Measurements from ENCODE around the gene CHRNA4. TPM values are rescaled to one million over a fixed set of nuclear protein-coding genes. Genes with fewer than 3 reads are reported as not detected.

CHRNA4 gene
- total RNA-seq, 1 donor from 2014 or later: 1.8 TPM

DNA sequence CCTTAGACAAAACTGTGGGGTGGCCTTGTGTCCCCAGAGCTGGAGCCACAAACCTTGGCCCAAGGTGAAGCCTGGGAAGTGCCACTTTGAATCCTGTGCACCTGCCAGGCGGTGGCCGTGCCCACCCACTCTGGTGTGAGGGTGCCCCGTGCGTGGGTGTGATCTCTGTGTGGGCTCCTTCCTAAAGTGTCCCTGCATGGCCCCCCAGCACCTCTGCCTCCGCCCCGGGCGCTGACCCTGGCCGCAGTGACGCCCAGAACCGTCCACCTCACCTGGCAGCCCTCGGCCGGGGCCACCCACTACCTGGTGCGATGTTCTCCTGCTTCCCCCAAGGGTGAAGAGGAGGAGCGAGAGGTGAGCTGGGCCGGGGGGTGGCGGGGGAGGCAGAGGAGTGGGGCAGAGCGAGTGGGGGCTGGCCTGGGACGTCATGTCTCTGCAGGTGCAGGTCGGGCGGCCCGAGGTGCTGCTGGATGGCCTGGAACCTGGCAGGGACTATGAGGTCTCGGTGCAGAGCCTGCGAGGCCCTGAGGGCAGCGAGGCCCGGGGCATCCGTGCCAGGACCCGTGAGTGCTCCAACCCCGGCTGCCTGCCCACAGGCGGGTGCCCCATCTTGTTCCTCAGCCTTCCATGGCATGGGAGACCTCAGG, 49.8 kb downstream of the CHRNA4 start:
- Mint-ChIP-seq H3K27ac (no peak overlapping the region), H3K4me3 (no peak overlapping the region), H3K9me3 (no peaks in the 10 kb centered on the region), H3K4me1 (ENCODE audit: unreplicated experiment) (no peaks in the 10 kb centered on the region), H3K36me3 (no peaks in the 10 kb centered on the region), H3K27me3 (no peaks in the 10 kb centered on the region)
- DNase-seq (ENCODE audit: extremely low spot score, unreplicated experiment): no peak
- TF ChIP-seq, protein P1, sequence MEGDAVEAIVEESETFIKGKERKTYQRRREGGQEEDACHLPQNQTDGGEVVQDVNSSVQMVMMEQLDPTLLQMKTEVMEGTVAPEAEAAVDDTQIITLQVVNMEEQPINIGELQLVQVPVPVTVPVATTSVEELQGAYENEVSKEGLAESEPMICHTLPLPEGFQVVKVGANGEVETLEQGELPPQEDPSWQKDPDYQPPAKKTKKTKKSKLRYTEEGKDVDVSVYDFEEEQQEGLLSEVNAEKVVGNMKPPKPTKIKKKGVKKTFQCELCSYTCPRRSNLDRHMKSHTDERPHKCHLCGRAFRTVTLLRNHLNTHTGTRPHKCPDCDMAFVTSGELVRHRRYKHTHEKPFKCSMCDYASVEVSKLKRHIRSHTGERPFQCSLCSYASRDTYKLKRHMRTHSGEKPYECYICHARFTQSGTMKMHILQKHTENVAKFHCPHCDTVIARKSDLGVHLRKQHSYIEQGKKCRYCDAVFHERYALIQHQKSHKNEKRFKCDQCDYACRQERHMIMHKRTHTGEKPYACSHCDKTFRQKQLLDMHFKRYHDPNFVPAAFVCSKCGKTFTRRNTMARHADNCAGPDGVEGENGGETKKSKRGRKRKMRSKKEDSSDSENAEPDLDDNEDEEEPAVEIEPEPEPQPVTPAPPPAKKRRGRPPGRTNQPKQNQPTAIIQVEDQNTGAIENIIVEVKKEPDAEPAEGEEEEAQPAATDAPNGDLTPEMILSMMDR (conservative IDR thresholded peaks at IDR 0.05): no peak

DNA sequence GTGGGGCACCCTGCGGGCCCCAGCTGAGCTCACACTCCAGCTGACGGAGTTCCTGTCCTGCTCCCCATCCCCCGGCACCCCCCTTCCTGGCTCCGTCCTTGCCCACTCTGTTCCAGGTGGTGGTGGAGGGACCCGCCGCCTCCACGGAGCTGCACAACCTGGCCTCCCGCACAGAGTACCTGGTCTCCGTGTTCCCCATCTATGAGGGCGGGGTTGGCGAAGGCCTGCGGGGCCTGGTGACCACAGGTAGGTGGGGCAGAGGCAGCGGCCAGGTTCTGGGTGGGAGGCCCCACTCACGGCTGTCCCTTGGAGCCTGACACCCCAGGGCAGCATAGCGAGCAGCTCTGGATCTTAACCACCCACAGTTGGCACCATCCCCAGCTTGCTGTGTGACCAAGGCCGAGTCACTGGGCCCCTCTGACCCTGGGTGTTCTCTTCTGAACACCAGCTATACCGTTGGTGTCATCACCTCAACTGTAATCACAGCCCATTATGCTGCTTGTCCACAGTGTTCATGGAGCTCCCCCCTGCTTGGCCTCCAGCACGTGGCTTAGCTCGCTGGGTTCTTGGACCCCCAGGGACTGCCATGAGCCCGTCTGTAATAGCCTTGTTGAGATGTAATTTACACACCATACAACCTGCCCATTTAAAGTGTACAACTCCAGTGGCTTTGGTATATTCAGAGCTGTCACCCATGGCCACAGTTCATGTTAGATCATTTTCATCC, 50.7 kb downstream of the CHRNA4 start:
- Mint-ChIP-seq H3K9me3 (no peaks in the 10 kb centered on the region), H3K27ac (no peak overlapping the region), H3K4me3 (no peak overlapping the region), H3K27me3 (no peaks in the 10 kb centered on the region), H3K4me1 (ENCODE audit: unreplicated experiment) (no peaks in the 10 kb centered on the region), H3K36me3 (no peaks in the 10 kb centered on the region)
- TF ChIP-seq, protein P1 (conservative IDR thresholded peaks at IDR 0.05): no peak
- DNase-seq (ENCODE audit: extremely low spot score, unreplicated experiment): no peak

DNA sequence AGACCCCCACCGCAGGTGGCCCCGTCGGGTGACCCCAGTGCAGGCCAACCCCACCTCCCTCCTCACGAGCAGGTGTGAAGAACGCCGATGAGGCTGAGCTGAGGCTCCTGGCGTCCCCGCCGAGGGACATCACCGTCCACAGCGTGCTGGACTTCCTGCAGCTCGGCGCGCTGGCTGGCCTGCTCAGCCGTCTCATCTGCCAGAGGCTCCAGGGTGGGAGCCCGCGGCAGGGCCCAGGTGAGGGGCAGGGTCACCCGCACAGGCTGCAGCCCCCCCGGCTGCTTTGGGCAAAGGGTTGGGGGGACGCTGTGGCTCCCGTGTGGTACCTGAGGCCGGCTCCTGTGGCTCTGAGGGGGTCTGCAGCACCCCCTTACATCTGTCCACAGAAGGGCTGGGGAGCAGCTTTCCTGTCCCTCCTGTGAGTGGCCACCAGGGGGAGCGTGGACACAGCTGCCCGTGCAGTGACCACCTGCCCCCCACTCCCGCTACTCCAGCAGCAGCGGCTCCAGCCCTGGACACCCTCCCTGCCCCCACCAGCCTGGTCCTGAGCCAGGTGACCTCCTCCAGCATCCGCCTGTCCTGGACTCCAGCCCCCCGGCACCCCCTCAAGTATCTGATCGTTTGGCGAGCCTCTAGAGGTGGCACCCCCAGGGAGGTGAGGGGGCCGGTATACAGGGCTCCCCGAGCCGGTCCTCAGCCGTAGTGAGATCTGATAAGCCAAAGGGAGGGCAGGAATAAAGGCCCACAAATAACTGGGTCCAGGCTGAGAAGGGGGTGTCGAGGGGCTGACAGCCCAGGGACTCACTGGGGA, 51.7 kb downstream of the CHRNA4 start:
- Mint-ChIP-seq H3K27me3 (peaks cover 4% of the 10 kb centered on the region), H3K4me1 (ENCODE audit: unreplicated experiment) (peaks cover 3% of the 10 kb centered on the region), H3K27ac (peak overlapping the region; percentile 36), H3K9me3 (no peaks in the 10 kb centered on the region), H3K36me3 (no peaks in the 10 kb centered on the region), H3K4me3 (no peak overlapping the region)
- no peak for DNase-seq (ENCODE audit: extremely low spot score, unreplicated experiment)
- TF ChIP-seq, protein P1 (conservative IDR thresholded peaks at IDR 0.05): peak; percentile 97

DNA sequence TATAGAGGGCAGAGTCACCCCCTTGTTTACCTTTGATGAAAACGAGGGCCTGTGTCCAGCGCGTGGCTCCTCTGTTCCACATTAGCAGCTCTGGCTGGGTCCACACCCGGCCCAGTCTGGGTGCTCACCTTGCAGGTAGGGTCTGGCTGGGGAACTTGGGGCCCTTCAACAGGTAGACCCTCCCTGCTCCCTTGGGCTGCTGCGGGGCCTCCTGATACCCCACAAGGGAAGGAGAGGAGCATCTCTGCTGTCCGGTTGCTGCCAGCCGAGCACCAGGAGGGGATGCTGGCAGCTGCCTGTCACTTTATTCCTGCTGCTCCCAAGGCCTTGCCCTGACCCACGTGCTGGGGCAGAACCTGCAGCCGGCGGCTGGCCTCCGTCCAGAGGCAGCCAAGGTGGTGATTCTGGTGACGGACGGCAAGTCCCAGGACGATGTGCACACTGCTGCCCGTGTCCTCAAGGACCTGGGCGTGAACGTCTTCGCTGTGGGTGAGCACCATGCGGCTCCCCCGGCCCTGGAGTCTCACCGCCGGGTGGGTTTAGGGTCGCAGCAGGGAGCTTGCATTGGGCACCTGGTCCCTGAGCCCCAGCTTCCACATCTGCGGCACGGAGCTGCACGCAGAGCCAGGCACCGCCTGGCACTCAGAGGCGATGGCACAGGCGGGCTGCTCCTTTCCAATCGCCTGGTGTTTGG, 52.8 kb downstream of the CHRNA4 start:
- no peak for DNase-seq (ENCODE audit: extremely low spot score, unreplicated experiment)
- Mint-ChIP-seq H3K4me3 (no peak overlapping the region), H3K27me3 (peaks cover 4% of the 10 kb centered on the region), H3K9me3 (no peaks in the 10 kb centered on the region), H3K4me1 (ENCODE audit: unreplicated experiment) (peaks cover 3% of the 10 kb centered on the region), H3K27ac (no peak overlapping the region), H3K36me3 (no peaks in the 10 kb centered on the region)
- TF ChIP-seq, protein P1 (conservative IDR thresholded peaks at IDR 0.05): no peak

DNA sequence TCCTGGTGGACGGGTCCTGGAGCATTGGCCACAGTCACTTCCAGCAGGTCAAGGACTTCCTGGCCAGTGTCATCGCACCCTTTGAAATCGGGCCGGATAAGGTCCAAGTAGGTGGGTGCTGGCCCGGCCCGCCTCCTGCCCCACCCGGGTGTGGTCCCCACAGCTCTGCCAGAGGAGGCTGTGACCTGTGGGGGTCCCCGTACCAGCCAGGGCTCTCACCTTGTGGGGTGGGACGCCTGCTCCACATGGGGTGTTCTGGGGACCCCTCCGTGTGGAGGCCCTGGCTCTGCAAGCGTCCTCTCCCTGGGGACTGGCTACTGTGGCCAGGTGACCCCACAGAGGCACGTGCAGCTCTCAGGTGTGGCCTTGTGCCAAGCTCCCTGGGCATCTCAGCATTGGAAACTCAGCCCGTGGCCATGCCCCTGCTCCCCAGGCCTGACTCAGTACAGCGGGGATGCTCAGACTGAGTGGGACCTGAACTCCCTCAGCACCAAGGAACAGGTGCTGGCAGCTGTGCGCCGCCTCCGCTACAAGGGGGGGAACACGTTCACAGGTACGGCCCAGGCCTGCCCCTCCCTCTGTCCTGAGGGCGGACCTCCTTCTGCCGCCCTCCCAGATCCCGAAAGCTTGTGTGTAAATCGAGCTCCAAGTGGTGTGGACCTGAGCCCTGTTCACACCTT, 53.5 kb downstream of the CHRNA4 start:
- Mint-ChIP-seq H3K9me3 (no peaks in the 10 kb centered on the region), H3K4me3 (no peak overlapping the region), H3K4me1 (ENCODE audit: unreplicated experiment) (peaks cover 3% of the 10 kb centered on the region), H3K27ac (no peak overlapping the region), H3K27me3 (peaks cover 6% of the 10 kb centered on the region), H3K36me3 (no peaks in the 10 kb centered on the region)
- TF ChIP-seq, protein P1 (conservative IDR thresholded peaks at IDR 0.05): no peak
- DNase-seq (ENCODE audit: extremely low spot score, unreplicated experiment): no peak

Measured in type B pancreatic cell (in vitro differentiated cells).